OCI-LY7 (cell line): ENCODE data around the gene ATG16L2. TPM values are rescaled to one million over a fixed set of nuclear protein-coding genes. Genes with fewer than 3 reads are reported as not detected.

Experiments used
- BruUV-seq: library from RNA; stranded (reverse); fragments of 400-500 nt; replicated peaks from 2 replicates; lab custom pipeline; 2021; lab: Mats Ljungman, UMichigan
- CTCF ChIA-PET: fragments of 300-600 bp; sonication (Branson Sonifier 250); formaldehyde crosslinking; loops from one replicate; lab custom pipeline; 2022; ENCODE audit warnings: antibody characterized with exemption; ENCODE audit not compliant: unreplicated experiment; lab: Charles Lee
- POLR2A ChIA-PET: fragments of 300-600 bp; sonication (Branson Sonifier 250); formaldehyde crosslinking; loops from one replicate; lab custom pipeline; 2022; ENCODE audit warnings: antibody characterized with exemption; lab: Charles Lee
- DNase-seq: peaks from one replicate; pipeline ENCODE4 v3.0.0-alpha.2; 2015; ENCODE audit warnings: low spot score
- H2AFZ ChIP-seq: fragments of 200-600 bp; sonication (generic), shearing (Covaris generic); 2 replicates; pipeline ENCODE4 v1.6.1; 2014; ENCODE audit warnings: mild to moderate bottlenecking, antibody characterized with exemption, low read length, moderate library complexity
- H3K27ac ChIP-seq: fragments of 200-600 bp; sonication (generic); 2 replicates; pipeline ENCODE4 v1.5.1; 2014; ENCODE audit warnings: mixed run types, low read depth, mild to moderate bottlenecking, moderate library complexity, low read length, inconsistent platforms; ENCODE audit not compliant: poor library complexity, severe bottlenecking
- H3K36me3 ChIP-seq: fragments of 200-600 bp; sonication (generic); 2 replicates; pipeline ENCODE4 v1.6.1; 2014; ENCODE audit warnings: mild to moderate bottlenecking, antibody characterized with exemption, low read length, moderate library complexity, mixed read lengths; ENCODE audit not compliant: insufficient read depth
- H3K4me1 ChIP-seq: fragments of 200-600 bp; sonication (generic); 2 replicates; pipeline ENCODE4 v1.5.1; 2014; ENCODE audit warnings: mild to moderate bottlenecking, low read length; ENCODE audit not compliant: insufficient read depth, poor library complexity, severe bottlenecking
- H3K4me2 ChIP-seq: fragments of 200-600 bp; sonication (generic); 2 replicates; pipeline ENCODE4 v1.6.1; 2014; ENCODE audit warnings: mild to moderate bottlenecking, low read length
- H3K4me3 ChIP-seq: fragments of 200-600 bp; sonication (generic); 2 replicates; pipeline ENCODE4 v1.5.1; 2014; ENCODE audit warnings: mild to moderate bottlenecking, low read depth, low read length; ENCODE audit not compliant: poor library complexity, severe bottlenecking
- H3K79me2 ChIP-seq: fragments of 200-600 bp; sonication (generic); 2 replicates; pipeline ENCODE4 v1.6.1; 2016; ENCODE audit warnings: low read depth, mild to moderate bottlenecking, low read length, moderate library complexity, mixed read lengths; ENCODE audit not compliant: insufficient read depth
- H3K9me2 ChIP-seq: fragments of 200-600 bp; sonication (generic); 2 replicates; pipeline ENCODE4 v1.6.1; 2016; ENCODE audit warnings: mild to moderate bottlenecking, low read length, mixed read lengths; ENCODE audit not compliant: insufficient read depth
- H3K9me3 ChIP-seq: fragments of 200-600 bp; sonication (generic); 2 replicates; pipeline ENCODE4 v1.6.1; 2014; ENCODE audit warnings: mild to moderate bottlenecking, mixed run types, low read length, mixed read lengths
- H4K20me1 ChIP-seq: fragments of 200-600 bp; sonication (generic); 2 replicates; pipeline ENCODE4 v1.6.1; 2014; ENCODE audit warnings: mild to moderate bottlenecking, antibody characterized with exemption, low read length, moderate library complexity, mixed read lengths; ENCODE audit not compliant: insufficient read depth
- CTCF ChIP-seq: fragments of 200-600 bp; sonication (generic); conservative IDR thresholded peaks from 2 replicates; pipeline ENCODE4 v1.5.1; 2014; ENCODE audit warnings: mild to moderate bottlenecking, antibody characterized with exemption, low read length, moderate library complexity, mixed read lengths
- EZH2phosphoT487 ChIP-seq: fragments of 200-600 bp; sonication (generic); IDR thresholded peaks from 2 replicates; pipeline ENCODE4 v1.6.1; 2018; ENCODE audit warnings: low read depth, borderline replicate concordance, mild to moderate bottlenecking, mixed run types, antibody characterized with exemption, low read length, moderate library complexity, mixed read lengths
- intact Hi-C: fragments of 100-400 bp; cut with micrococcal nuclease; formaldehyde crosslinking; loops from one replicate; pipeline ENCODE4 v1.10.0; 2022; ENCODE audit not compliant: unreplicated experiment
- total RNA-seq, 2 experiments: library from RNA; depleted of rRNA in 1 of 2; stranded (reverse); fragments of >200 nt in 1 of 2; shearing (Covaris generic) in 1 of 2; gene quantifications; 2 replicates each; pipeline ENCODE4 v1.2.3, GENCODE V29; 2014 to 2022

ATG16L2 gene
- total RNA-seq, 2 experiments from 2014 or later: 103 to 108 TPM

GRCh38 chr11:72816404-72816990, 2.3 kb downstream of the ATG16L2 start:
- TF ChIP-seq CTCF: no peak
- TF ChIP-seq EZH2phosphoT487: no peak
- Histone ChIP-seq H3K36me3 (peaks cover 55% of the 10 kb centered on the region), H3K9me3 (no peaks in the 10 kb centered on the region), H4K20me1 (peaks cover 4% of the 10 kb centered on the region; the same call in 1 of the 2 replicates), H3K27ac (peak overlapping the region; percentile 91), H3K4me1 (peaks cover 28% of the 10 kb centered on the region), H3K79me2 (peaks cover 40% of the 10 kb centered on the region), H3K9me2 (no peaks in the 10 kb centered on the region), H3K4me2 (peak overlapping the region; percentile 90), H3K4me3 (peak overlapping the region; percentile 84), H2AFZ (no peak overlapping the region)
- ChIA-PET CTCF (interaction anchor here (0.5 kb wide), 1 partner anchor 23 kb away, joined by 10 read pairs; the partner anchor contains the start of gene STARD10), POLR2A (interaction anchor here (0.8 to 2.3 kb wide), 4 partner anchors 9 to 360 kb away, joined by 3 to 8 read pairs (median 4); no protein-coding TSS in a partner anchor)
- DNase-seq: no peak
- no TSS peak for BruUV-seq
- intact Hi-C loops: loop anchor here (10.0 kb wide), 1 partner anchor 232 kb away; no protein-coding TSS in a partner anchor

GRCh38 chr11:72817966-72818365, 3.8 kb downstream of the ATG16L2 start:
- intact Hi-C loops: loop anchor here (10.0 kb wide), 1 partner anchor 233 kb away; no protein-coding TSS in a partner anchor
- no peak overlapping the region for H3K27ac ChIP-seq
- POLR2A ChIA-PET: no interaction called here
- TF ChIP-seq CTCF (no peak), EZH2phosphoT487 (no peak)
- H3K9me2 ChIP-seq: no peaks in the 10 kb centered on the region
- no peak overlapping the region for H2AFZ ChIP-seq
- H3K4me1 ChIP-seq: peaks cover 32% of the 10 kb centered on the region
- H3K4me3 ChIP-seq: no peak overlapping the region
- no peak for DNase-seq
- H3K4me2 ChIP-seq: no peak overlapping the region
- H3K79me2 ChIP-seq: peaks cover 25% of the 10 kb centered on the region; the same call in 1 of the 2 replicates
- no TSS peak for BruUV-seq
- peaks cover 60% of the 10 kb centered on the region for H3K36me3 ChIP-seq
- CTCF ChIA-PET: no interaction called here
- no peaks in the 10 kb centered on the region for H4K20me1 ChIP-seq
- no peaks in the 10 kb centered on the region for H3K9me3 ChIP-seq

DNA sequence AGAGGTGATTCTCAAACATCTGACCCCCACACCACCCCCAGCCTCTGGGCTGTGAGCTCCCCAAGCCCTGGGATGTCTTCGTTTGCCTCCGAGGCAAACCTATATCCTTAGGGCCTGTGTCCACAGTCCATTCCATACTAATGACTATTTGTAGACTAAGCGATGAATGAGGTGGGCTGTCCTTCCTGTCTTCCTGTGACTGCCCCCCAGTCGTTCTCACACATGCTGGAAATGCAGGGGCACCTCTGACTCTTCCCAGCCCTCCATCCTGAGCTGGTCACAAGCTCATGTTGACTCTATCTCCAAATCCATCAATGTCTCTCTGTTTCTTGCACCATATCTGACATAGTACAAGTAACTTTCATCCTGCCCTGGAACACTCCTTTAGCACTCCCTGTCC, 4.8 kb downstream of the ATG16L2 start:
- H3K4me1 ChIP-seq: peaks cover 33% of the 10 kb centered on the region

More for the DNA sequence above, 4.8 kb downstream of the ATG16L2 start:
- H3K9me3 ChIP-seq: no peaks in the 10 kb centered on the region
- no peak for TF ChIP-seq EZH2phosphoT487
- TF ChIP-seq CTCF: no peak
- H3K9me2 ChIP-seq: no peaks in the 10 kb centered on the region
- no TSS peak for BruUV-seq
- H3K27ac ChIP-seq: no peak overlapping the region
- no peak overlapping the region for H2AFZ ChIP-seq
- DNase-seq: no peak
- H3K79me2 ChIP-seq: peaks cover 18% of the 10 kb centered on the region; the same call in 1 of the 2 replicates
- intact Hi-C loops: loop anchor here (10.0 kb wide), 1 partner anchor 234 kb away; no protein-coding TSS in a partner anchor
- no peaks in the 10 kb centered on the region for H4K20me1 ChIP-seq
- H3K36me3 ChIP-seq: peaks cover 70% of the 10 kb centered on the region
- POLR2A ChIA-PET: no interaction called here
- no peak overlapping the region for H3K4me3 ChIP-seq
- CTCF ChIA-PET: no interaction called here
- no peak overlapping the region for H3K4me2 ChIP-seq
